Fibroblast of skin of back (primary cell): Measurements from ENCODE around the gene ARL2BP.
A peak's percentile ranks its signal among the peaks of the same experiment; 100 is the strongest.

Source experiments
- DNase-seq: peaks from one replicate; pipeline ENCODE4 v3.0.0-alpha.2; 2013

ARL2BP gene

GRCh38 chr16:57283214-57283958, 38.3 kb downstream of the ARL2BP start:
- DNase-seq: no peak

- no peak for DNase-seq
Measured at GRCh38 chr16:57283959-57284208, 38.8 kb downstream of the ARL2BP start.

- peak; percentile 26 for DNase-seq
Measured at GRCh38 chr16:57284209-57284951, 39.3 kb downstream of the ARL2BP start, which contains the start of gene PLLP. Gene PLLP, minus strand, starts transcription at chr16:57284672. Its CDS starts 132 bp downstream, at chr16:57284540.

GRCh38 chr16:57284952-57285363, 39.9 kb downstream of the ARL2BP start:
- DNase-seq: no peak

- no peak for DNase-seq
Measured at GRCh38 chr16:57285379-57285778, 40.3 kb downstream of the ARL2BP start.

- no peak for DNase-seq
Measured at GRCh38 chr16:57289391-57290257, 44.6 kb downstream of the ARL2BP start.

GRCh38 chr16:57297856-57298255, 52.8 kb downstream of the ARL2BP start:
- DNase-seq: no peak

- peak; percentile 84 for DNase-seq
Measured at GRCh38 chr16:57299009-57299718, 54.1 kb downstream of the ARL2BP start.

GRCh38 chr16:57299719-57300386, 54.8 kb downstream of the ARL2BP start:
- DNase-seq: peak; percentile 97

GRCh38 chr16:57300387-57301125, 55.5 kb downstream of the ARL2BP start:
- DNase-seq: peak; percentile 97

GRCh38 chr16:57301126-57301817, 56.2 kb downstream of the ARL2BP start:
- peak; percentile 19 for DNase-seq
